Thyroid gland (tissue), 4 donors: Measurements from ENCODE around the gene SEC24D. TPM values are rescaled to one million over a fixed set of nuclear protein-coding genes. Genes with fewer than 3 reads are reported as not detected.

Experiments
- DNase-seq, 2 donors: peaks; one replicate each; pipeline ENCODE4 v3.0.0-alpha.2; 2019
- H3K27ac ChIP-seq, 3 donors: fragments of 200-600 bp; sonication (generic); 1 replicate in 2 of 3; 2 replicates in 1 of 3; pipeline ENCODE4 v1.5.1; 2016 to 2019; ENCODE audit warnings: mild to moderate bottlenecking in 1 of 3, moderate library complexity in 1 of 3
- H3K27me3 ChIP-seq: fragments of 200-600 bp; sonication (generic); one replicate; pipeline ENCODE4 v1.5.1; 2019
- H3K36me3 ChIP-seq, 2 donors: fragments of 200-600 bp; sonication (generic); one replicate each; pipeline ENCODE4 v1.5.1; 2016 to 2019
- H3K4me1 ChIP-seq, 2 donors: fragments of 200-600 bp; sonication (generic); one replicate each; pipeline ENCODE4 v1.5.1; 2017 to 2019
- H3K4me3 ChIP-seq, 3 donors: fragments of 200-600 bp; sonication (generic); replicated peaks in 1 of 3; 1 replicate in 2 of 3; 2 replicates in 1 of 3; pipeline ENCODE4 v1.5.1; 2016; ENCODE audit warnings: mild to moderate bottlenecking in 1 of 3
- H3K9me3 ChIP-seq: fragments of 200-600 bp; sonication (generic); one replicate; pipeline ENCODE4 v1.5.1; 2017
- CTCF ChIP-seq, 6 experiments: fragments of 200-600 bp in 3 of 6; fragments of 450-650 bp in 3 of 6; sonication (generic) in 3 of 6; IDR thresholded peaks; one replicate each; pipeline ENCODE4 v1.5.1; 2016 to 2019; ENCODE audit warnings: antibody characterized with exemption in 6 of 6, mild to moderate bottlenecking in 2 of 6, inconsistent platforms in 1 of 6, moderate library complexity in 1 of 6
- POLR2A ChIP-seq, 2 donors: fragments of 450-650 bp; IDR thresholded peaks; one replicate each; pipeline ENCODE4 v1.6.1; 2017; ENCODE audit warnings: antibody characterized with exemption in 2 of 2, mild to moderate bottlenecking in 2 of 2, moderate library complexity in 1 of 2
- WGBS, 2 donors: methylation state at CpG; one replicate each; pipeline ENCODE4 v1.1.5; 2017; 5-methylcytosine and 5-hydroxymethylcytosine counted together
- intact Hi-C: fragments of 100-400 bp; cut with DNase I; formaldehyde crosslinking; loops from one replicate; pipeline ENCODE4 v1.15.1; 2023
- total RNA-seq, 4 donors: library from RNA; depleted of rRNA; stranded (reverse); fragments of >200 nt; gene quantifications; one replicate each; pipeline ENCODE4 v1.2.3, GENCODE V29; 2016

The SEC24D gene
- total RNA-seq, 4 donors from 2014 or later, result 56.3 to 120 (median 80.4) TPM

DNA sequence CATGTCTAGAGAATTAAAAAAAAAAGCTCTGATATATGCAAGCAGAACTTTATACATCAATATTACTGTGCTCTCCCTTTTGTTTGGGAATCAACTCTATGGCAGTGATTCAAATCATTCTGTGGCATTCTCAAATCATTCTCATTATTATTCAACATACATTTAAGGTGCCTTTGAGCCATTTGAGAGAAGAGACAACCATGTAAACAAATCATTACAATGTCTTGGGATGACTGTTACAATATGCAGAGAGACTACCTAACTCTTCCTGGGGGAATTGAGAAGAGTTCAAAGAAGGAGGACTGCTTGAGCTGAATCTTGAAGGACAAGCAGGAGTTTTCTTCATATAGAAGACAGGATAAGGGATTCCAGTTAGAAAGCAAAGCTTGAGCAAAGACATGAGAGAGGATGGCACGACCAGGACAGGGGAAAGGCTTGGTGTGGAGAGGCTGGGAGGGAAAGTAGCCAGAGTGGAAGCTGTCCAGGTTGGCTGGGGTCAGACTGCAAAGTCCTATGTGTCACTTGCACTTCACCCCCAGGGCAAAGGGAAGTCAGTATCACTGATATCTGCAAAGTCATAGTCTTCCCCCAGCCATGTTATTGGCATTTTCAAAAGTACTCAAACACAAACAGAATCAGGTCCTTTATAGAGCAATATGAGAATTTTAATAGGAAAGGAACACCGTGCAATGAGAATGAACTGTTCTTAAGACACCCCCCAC, 9.0 kb downstream of the SEC24D start:
- H3K4me1 ChIP-seq, result peaks cover 21 to 36% of the 10 kb centered on the region in 2 donors
- H3K27ac ChIP-seq, result no peak overlapping the region
- peaks cover 14 to 21% of the 10 kb centered on the region in 2 donors for H3K36me3 ChIP-seq
- WGBS, 2 donors, result 64 to 78% methylated on average over 2 of the region's 2 CpGs
- no peak for DNase-seq
- no peak for TF ChIP-seq POLR2A (IDR thresholded peaks at IDR 0.05)
- TF ChIP-seq CTCF (IDR thresholded peaks at IDR 0.05), result no peak
- H3K9me3 ChIP-seq, result no peaks in the 10 kb centered on the region
- no peak overlapping the region for H3K4me3 ChIP-seq
- H3K27me3 ChIP-seq, result no peaks in the 10 kb centered on the region
- intact Hi-C loops, result no loop called here

DNA sequence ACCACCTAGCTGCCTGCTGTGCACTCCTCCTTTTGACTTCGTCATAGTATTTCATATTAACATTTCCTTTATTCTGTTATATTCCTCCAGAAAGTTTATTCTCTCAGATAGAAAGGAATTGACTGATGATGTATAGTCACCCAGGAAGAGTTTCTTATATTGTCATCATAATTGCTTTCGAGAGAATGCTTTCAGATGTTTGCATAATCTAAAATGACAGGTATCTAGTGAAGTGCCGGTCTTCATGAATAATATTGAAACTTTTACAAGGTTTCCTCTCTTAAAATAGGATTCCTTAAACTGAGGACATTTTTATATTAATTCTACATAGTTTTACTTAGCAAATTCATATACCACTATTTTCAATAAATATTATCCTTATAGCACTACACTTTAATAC, 10.1 kb downstream of the SEC24D start:
- H3K27ac ChIP-seq, result no peak overlapping the region

GRCh38 chr4:118824141-118824540, 11.8 kb downstream of the SEC24D start:
- Histone ChIP-seq H3K9me3 (no peaks in the 10 kb centered on the region), H3K27me3 (no peaks in the 10 kb centered on the region), H3K36me3 (peaks cover 5 to 6% of the 10 kb centered on the region in 2 donors), H3K4me3 (no peak overlapping the region), H3K27ac (no peak overlapping the region), H3K4me1 (peaks cover 21 to 28% of the 10 kb centered on the region in 2 donors)
- 93 to 94% methylated on average over 5 of the region's 5 CpGs for WGBS, 2 donors
- no peak for TF ChIP-seq POLR2A (IDR thresholded peaks at IDR 0.05)
- TF ChIP-seq CTCF (IDR thresholded peaks at IDR 0.05), result no peak
- intact Hi-C loops, result no loop called here
- DNase-seq, result no peak

More for the DNA sequence above, 10.1 kb downstream of the SEC24D start:
- TF ChIP-seq POLR2A (IDR thresholded peaks at IDR 0.05), result no peak
- TF ChIP-seq CTCF (IDR thresholded peaks at IDR 0.05), result no peak
- Histone ChIP-seq H3K4me1 (peaks cover 21 to 32% of the 10 kb centered on the region in 2 donors), H3K36me3 (peaks cover 11 to 14% of the 10 kb centered on the region in 2 donors), H3K27me3 (no peaks in the 10 kb centered on the region), H3K9me3 (no peaks in the 10 kb centered on the region), H3K4me3 (no peak overlapping the region)
- 91 to 94% methylated on average over 3 of the region's 3 CpGs for WGBS, 2 donors
- no peak for DNase-seq
- intact Hi-C loops, result no loop called here

DNA sequence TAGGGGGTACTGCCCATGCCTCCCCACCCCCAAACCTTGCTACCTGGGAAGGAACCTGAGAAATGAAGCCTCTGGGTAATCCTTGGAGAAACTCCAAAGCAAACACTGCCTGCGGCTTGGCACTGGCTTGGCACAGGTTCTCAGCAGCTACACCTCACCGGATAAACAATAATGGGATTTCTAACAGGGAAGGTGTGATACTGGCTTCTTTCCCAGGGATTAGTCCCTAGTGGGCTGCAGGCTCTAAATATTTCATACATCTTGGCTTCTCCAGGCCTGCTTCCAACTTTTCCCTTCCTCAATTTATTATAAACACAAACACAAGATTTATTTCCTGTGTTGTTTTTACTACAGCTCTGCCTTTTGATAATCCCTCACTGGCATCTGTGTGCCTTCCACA, 12.5 kb downstream of the SEC24D start:
- Histone ChIP-seq H3K27ac (peak overlapping the region in 1 of 3 donors; percentile 50), H3K27me3 (no peaks in the 10 kb centered on the region), H3K4me1 (peaks cover 21 to 28% of the 10 kb centered on the region in 2 donors), H3K9me3 (no peaks in the 10 kb centered on the region), H3K36me3 (peaks cover 3 to 6% of the 10 kb centered on the region in 2 donors), H3K4me3 (no peak overlapping the region)
- intact Hi-C loops, result no loop called here
- no peak for TF ChIP-seq CTCF (IDR thresholded peaks at IDR 0.05)
- TF ChIP-seq POLR2A (IDR thresholded peaks at IDR 0.05), result no peak
- DNase-seq, result peak; percentile 50 to 56
- 19 to 24% methylated on average over 2 of the region's 2 CpGs for WGBS, 2 donors

- intact Hi-C loops, result no loop called here
Measured at GRCh38 chr4:118821590-118822293, 14.2 kb downstream of the SEC24D start.

More at GRCh38 chr4:118821590-118822293, 14.2 kb downstream of the SEC24D start:
- no peak overlapping the region for H3K27ac ChIP-seq
- whole genome bisulfite sequencing, 2 donors, result 90 to 93% methylated on average over 5 of the region's 5 CpGs
- peaks cover 11 to 16% of the 10 kb centered on the region in 2 donors for H3K4me1 ChIP-seq
- no peak overlapping the region for H3K4me3 ChIP-seq
- peaks cover 3 to 6% of the 10 kb centered on the region in 2 donors for H3K36me3 ChIP-seq
- no peaks in the 10 kb centered on the region for H3K27me3 ChIP-seq
- H3K9me3 ChIP-seq, result no peaks in the 10 kb centered on the region
- DNase-seq, result no peak
- TF ChIP-seq CTCF (IDR thresholded peaks at IDR 0.05) (no peak), POLR2A (IDR thresholded peaks at IDR 0.05) (no peak)
